Spleen (tissue), 7 donors: Measurements from ENCODE around the gene SSR1.

Source experiments
- POLR2A ChIP-seq, 3 donors: fragments of 450-650 bp; IDR thresholded peaks; one replicate each; pipeline ENCODE4 v1.5.1; 2017; ENCODE audit warnings: antibody characterized with exemption in 3 of 3, mild to moderate bottlenecking in 1 of 3
- POLR2AphosphoS5 ChIP-seq, 3 donors: sonication (generic); formaldehyde crosslinking; IDR thresholded peaks; one replicate each; pipeline ENCODE4 v1.5.1; 2017; ENCODE audit warnings: antibody characterized with exemption in 3 of 3
- TF ChIP-seq, protein P1 (sequence below), 11 experiments: fragments of 200-600 bp in 7 of 11; fragments of 450-650 bp in 4 of 11; sonication (generic) in 4 of 11; IDR thresholded peaks in 8 of 11; conservative IDR thresholded peaks in 3 of 11; 1 replicate in 7 of 11; 2 replicates in 4 of 11; pipeline versions ENCODE4 v1.4.0 to v1.8.0; 2016 to 2021; ENCODE audit warnings: antibody characterized with exemption in 11 of 11, inconsistent platforms in 4 of 11, mild to moderate bottlenecking in 1 of 11
- donor health status: DM: no; HTN: no; CAD: no; lungs with moderate emphysema.
- donor health status: DM: no; HTN: no; CAD: no.
- donor health status: DM: no; HTN: no; CAD: no.

DNA sequence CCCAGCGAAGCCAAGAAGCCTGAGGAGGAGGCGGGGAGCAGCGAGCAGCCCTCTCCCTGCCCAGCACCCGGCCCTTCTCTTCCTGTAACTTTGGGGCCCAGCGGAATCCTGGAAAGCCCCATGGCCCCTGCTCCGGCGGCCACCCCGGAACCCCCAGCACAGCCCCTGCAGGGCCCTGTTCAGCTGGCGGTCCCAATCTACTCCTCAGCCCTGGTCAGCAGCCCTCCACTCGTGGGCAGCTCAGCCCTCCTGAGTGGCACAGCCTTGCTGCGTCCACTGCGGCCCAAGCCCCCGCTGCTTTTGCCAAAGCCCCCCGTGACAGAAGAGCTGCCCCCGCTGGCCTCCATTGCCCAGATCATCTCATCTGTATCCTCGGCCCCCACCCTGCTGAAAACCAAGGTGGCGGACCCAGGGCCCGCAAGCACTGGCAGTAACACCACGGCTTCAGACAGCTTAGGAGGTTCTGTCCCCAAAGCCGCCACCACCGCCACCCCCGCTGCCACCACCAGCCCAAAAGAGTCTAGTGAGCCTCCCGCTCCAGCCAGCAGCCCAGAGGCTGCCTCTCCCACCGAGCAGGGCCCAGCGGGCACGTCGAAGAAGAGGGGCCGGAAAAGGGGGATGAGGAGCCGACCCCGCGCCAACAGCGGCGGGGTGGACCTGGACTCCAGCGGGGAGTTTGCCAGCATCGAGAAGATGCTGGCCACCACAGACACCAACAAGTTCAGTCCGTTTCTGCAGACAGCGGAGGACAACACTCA is 81.9 kb downstream of the SSR1 start:
- TF ChIP-seq, protein P1, sequence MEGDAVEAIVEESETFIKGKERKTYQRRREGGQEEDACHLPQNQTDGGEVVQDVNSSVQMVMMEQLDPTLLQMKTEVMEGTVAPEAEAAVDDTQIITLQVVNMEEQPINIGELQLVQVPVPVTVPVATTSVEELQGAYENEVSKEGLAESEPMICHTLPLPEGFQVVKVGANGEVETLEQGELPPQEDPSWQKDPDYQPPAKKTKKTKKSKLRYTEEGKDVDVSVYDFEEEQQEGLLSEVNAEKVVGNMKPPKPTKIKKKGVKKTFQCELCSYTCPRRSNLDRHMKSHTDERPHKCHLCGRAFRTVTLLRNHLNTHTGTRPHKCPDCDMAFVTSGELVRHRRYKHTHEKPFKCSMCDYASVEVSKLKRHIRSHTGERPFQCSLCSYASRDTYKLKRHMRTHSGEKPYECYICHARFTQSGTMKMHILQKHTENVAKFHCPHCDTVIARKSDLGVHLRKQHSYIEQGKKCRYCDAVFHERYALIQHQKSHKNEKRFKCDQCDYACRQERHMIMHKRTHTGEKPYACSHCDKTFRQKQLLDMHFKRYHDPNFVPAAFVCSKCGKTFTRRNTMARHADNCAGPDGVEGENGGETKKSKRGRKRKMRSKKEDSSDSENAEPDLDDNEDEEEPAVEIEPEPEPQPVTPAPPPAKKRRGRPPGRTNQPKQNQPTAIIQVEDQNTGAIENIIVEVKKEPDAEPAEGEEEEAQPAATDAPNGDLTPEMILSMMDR (IDR thresholded peaks at IDR 0.05 in 8 of 11, conservative IDR thresholded peaks at IDR 0.05 in 3 of 11), result no peak
- no peak for TF ChIP-seq POLR2A (IDR thresholded peaks at IDR 0.05)
- TF ChIP-seq POLR2AphosphoS5 (IDR thresholded peaks at IDR 0.05), result peak in 1 of 3 donors; percentile 21
